Measurements from ENCODE around the gene CSPG4.

The CSPG4 gene

GRCh38 chr15:75651810-75652543 is 60.7 kb downstream of the CSPG4 start:
- no peaks in the 10 kb centered on the region for H3K9me3 ChIP-seq (ENCODE audit: control insufficient read depth, low read depth, low read length)
- H3K4me3 ChIP-seq (ENCODE audit: low read length): no peak overlapping the region
- H3K27ac ChIP-seq (ENCODE audit: low read length): no peak overlapping the region
- H3K27me3 ChIP-seq (ENCODE audit: control insufficient read depth, insufficient read depth, low read length): peaks cover 3% of the 10 kb centered on the region
- H3K9ac ChIP-seq (ENCODE audit: low read length): no peak overlapping the region
- H3K4me1 ChIP-seq (ENCODE audit: control insufficient read depth, low read depth, low read length): peaks cover 11% of the 10 kb centered on the region
- H3K36me3 ChIP-seq (ENCODE audit: control insufficient read depth, low read depth, low read length): peaks cover 3% of the 10 kb centered on the region

- Histone ChIP-seq H3K27me3 (ENCODE audit: control insufficient read depth, insufficient read depth, low read length) (peaks cover 11% of the 10 kb centered on the region), H3K9me3 (ENCODE audit: control insufficient read depth, low read depth, low read length) (no peaks in the 10 kb centered on the region), H3K27ac (ENCODE audit: low read length) (no peak overlapping the region), H3K4me1 (ENCODE audit: control insufficient read depth, low read depth, low read length) (peaks cover 16% of the 10 kb centered on the region), H3K36me3 (ENCODE audit: control insufficient read depth, low read depth, low read length) (peaks cover 3% of the 10 kb centered on the region), H3K4me3 (ENCODE audit: low read length) (no peak overlapping the region), H3K9ac (ENCODE audit: low read length) (no peak overlapping the region)
Observed at GRCh38 chr15:75650908-75651809, 61.5 kb downstream of the CSPG4 start.

GRCh38 chr15:75649848-75650247 is 62.8 kb downstream of the CSPG4 start:
- Histone ChIP-seq H3K9me3 (ENCODE audit: control insufficient read depth, low read depth, low read length) (no peaks in the 10 kb centered on the region), H3K36me3 (ENCODE audit: control insufficient read depth, low read depth, low read length) (peaks cover 3% of the 10 kb centered on the region), H3K27ac (ENCODE audit: low read length) (no peak overlapping the region), H3K27me3 (ENCODE audit: control insufficient read depth, insufficient read depth, low read length) (peaks cover 21% of the 10 kb centered on the region), H3K9ac (ENCODE audit: low read length) (no peak overlapping the region), H3K4me3 (ENCODE audit: low read length) (no peak overlapping the region), H3K4me1 (ENCODE audit: control insufficient read depth, low read depth, low read length) (peaks cover 16% of the 10 kb centered on the region)

GRCh38 chr15:75649045-75649761 is 63.4 kb downstream of the CSPG4 start:
- Histone ChIP-seq H3K4me3 (ENCODE audit: low read length) (peak overlapping the region; percentile 77), H3K27ac (ENCODE audit: low read length) (no peak overlapping the region), H3K27me3 (ENCODE audit: control insufficient read depth, insufficient read depth, low read length) (peaks cover 21% of the 10 kb centered on the region), H3K36me3 (ENCODE audit: control insufficient read depth, low read depth, low read length) (peaks cover 3% of the 10 kb centered on the region), H3K9ac (ENCODE audit: low read length) (peak overlapping the region; percentile 83), H3K9me3 (ENCODE audit: control insufficient read depth, low read depth, low read length) (no peaks in the 10 kb centered on the region), H3K4me1 (ENCODE audit: control insufficient read depth, low read depth, low read length) (peaks cover 16% of the 10 kb centered on the region)

GRCh38 chr15:75648156-75649000 is 64.3 kb downstream of the CSPG4 start:
- peak overlapping the region; percentile 28 for H3K27ac ChIP-seq (ENCODE audit: low read length)
- H3K9ac ChIP-seq (ENCODE audit: low read length): peak overlapping the region; percentile 83
- H3K9me3 ChIP-seq (ENCODE audit: control insufficient read depth, low read depth, low read length): no peaks in the 10 kb centered on the region
- H3K36me3 ChIP-seq (ENCODE audit: control insufficient read depth, low read depth, low read length): peaks cover 3% of the 10 kb centered on the region
- peaks cover 21% of the 10 kb centered on the region for H3K27me3 ChIP-seq (ENCODE audit: control insufficient read depth, insufficient read depth, low read length)
- peak overlapping the region; percentile 77 for H3K4me3 ChIP-seq (ENCODE audit: low read length)
- peaks cover 16% of the 10 kb centered on the region for H3K4me1 ChIP-seq (ENCODE audit: control insufficient read depth, low read depth, low read length)

- no peaks in the 10 kb centered on the region for H3K9me3 ChIP-seq (ENCODE audit: control insufficient read depth, low read depth, low read length)
- peaks cover 21% of the 10 kb centered on the region for H3K27me3 ChIP-seq (ENCODE audit: control insufficient read depth, insufficient read depth, low read length)
- H3K9ac ChIP-seq (ENCODE audit: low read length): peak within 1 kb of the TSS; percentile 83
- peaks cover 16% of the 10 kb centered on the region for H3K4me1 ChIP-seq (ENCODE audit: control insufficient read depth, low read depth, low read length)
- H3K4me3 ChIP-seq (ENCODE audit: low read length): peak within 1 kb of the TSS; percentile 77
- peaks cover 3% of the 10 kb centered on the region for H3K36me3 ChIP-seq (ENCODE audit: control insufficient read depth, low read depth, low read length)
- H3K27ac ChIP-seq (ENCODE audit: low read length): peak within 1 kb of the TSS; percentile 28
Observed at GRCh38 chr15:75647370-75648155, 65.1 kb downstream of the CSPG4 start, which contains the start of gene SNX33. Gene SNX33, plus strand, starts transcription at chr15:75647912. Its CDS starts 1,191 bp downstream, at chr15:75649103.

- peaks cover 16% of the 10 kb centered on the region for H3K4me1 ChIP-seq (ENCODE audit: control insufficient read depth, low read depth, low read length)
- H3K4me3 ChIP-seq (ENCODE audit: low read length): peak overlapping the region; percentile 77
- peak overlapping the region; percentile 83 for H3K9ac ChIP-seq (ENCODE audit: low read length)
- H3K9me3 ChIP-seq (ENCODE audit: control insufficient read depth, low read depth, low read length): no peaks in the 10 kb centered on the region
- peaks cover 3% of the 10 kb centered on the region for H3K36me3 ChIP-seq (ENCODE audit: control insufficient read depth, low read depth, low read length)
- peaks cover 21% of the 10 kb centered on the region for H3K27me3 ChIP-seq (ENCODE audit: control insufficient read depth, insufficient read depth, low read length)
- no peak overlapping the region for H3K27ac ChIP-seq (ENCODE audit: low read length)
Observed at GRCh38 chr15:75646944-75647364, 65.7 kb downstream of the CSPG4 start.

- Histone ChIP-seq H3K36me3 (ENCODE audit: control insufficient read depth, low read depth, low read length) (peaks cover 3% of the 10 kb centered on the region), H3K4me1 (ENCODE audit: control insufficient read depth, low read depth, low read length) (peaks cover 16% of the 10 kb centered on the region), H3K9me3 (ENCODE audit: control insufficient read depth, low read depth, low read length) (no peaks in the 10 kb centered on the region), H3K9ac (ENCODE audit: low read length) (no peak overlapping the region), H3K4me3 (ENCODE audit: low read length) (peak overlapping the region; percentile 77), H3K27me3 (ENCODE audit: control insufficient read depth, insufficient read depth, low read length) (peaks cover 21% of the 10 kb centered on the region), H3K27ac (ENCODE audit: low read length) (no peak overlapping the region)
Observed at GRCh38 chr15:75646112-75646943, 66.3 kb downstream of the CSPG4 start.

- H3K27me3 ChIP-seq (ENCODE audit: control insufficient read depth, insufficient read depth, low read length): peaks cover 21% of the 10 kb centered on the region
- H3K4me1 ChIP-seq (ENCODE audit: control insufficient read depth, low read depth, low read length): peaks cover 13% of the 10 kb centered on the region
- H3K4me3 ChIP-seq (ENCODE audit: low read length): no peak overlapping the region
- H3K9me3 ChIP-seq (ENCODE audit: control insufficient read depth, low read depth, low read length): no peaks in the 10 kb centered on the region
- no peak overlapping the region for H3K27ac ChIP-seq (ENCODE audit: low read length)
- no peaks in the 10 kb centered on the region for H3K36me3 ChIP-seq (ENCODE audit: control insufficient read depth, low read depth, low read length)
- no peak overlapping the region for H3K9ac ChIP-seq (ENCODE audit: low read length)
Observed at GRCh38 chr15:75644376-75644775, 68.3 kb downstream of the CSPG4 start.

Data from iPS-18a (cell line).